GM18519 (cell line): ENCODE results near the gene FBXO4.
"Not testable (repeated sequence)": the region's sequence is repeated elsewhere in the genome, so short reads cannot be mapped to it uniquely, and the experiment has no call there.

Source experiments
- ATAC-seq: cut with Tn5 transposase; IDR thresholded peaks from one replicate; pipeline ENCODE4 v1.9.1; 2021; ENCODE audit warnings: mild to moderate bottlenecking, moderate library complexity; ENCODE audit not compliant: unreplicated experiment, low FRiP score

FBXO4 gene

GRCh38 chr5:41980396-41980795 lies 55.3 kb downstream of the FBXO4 start:
- no peak for ATAC-seq

DNA sequence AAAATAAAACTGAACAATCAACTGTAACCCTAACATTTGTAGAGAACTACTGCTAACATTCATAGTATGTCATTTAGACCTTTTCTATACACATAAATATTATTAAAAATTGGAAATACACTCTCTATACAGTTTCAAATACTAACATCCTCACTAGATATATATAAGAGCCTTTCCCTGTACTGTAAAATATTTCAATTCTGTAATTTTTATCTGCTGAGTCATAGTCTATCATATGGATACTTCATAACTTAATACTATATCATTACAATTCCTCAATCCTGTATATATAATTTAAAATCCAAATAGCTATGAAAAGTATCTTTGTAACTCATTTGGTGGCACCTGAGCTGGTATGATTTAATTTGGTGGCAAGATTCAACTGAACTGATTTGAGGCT lies 55.8 kb downstream of the FBXO4 start:
- no peak for ATAC-seq

- not testable (repeated sequence) for ATAC-seq
Observed at GRCh38 chr5:41982858-41983257, 57.8 kb downstream of the FBXO4 start.

- no peak for ATAC-seq
Observed at GRCh38 chr5:41983284-41983683, 58.2 kb downstream of the FBXO4 start.

GRCh38 chr5:41985945-41986695 lies 61.0 kb downstream of the FBXO4 start:
- ATAC-seq, result no peak
